ENCODE data around the gene ZDHHC20. TPM values are rescaled to one million over a fixed set of nuclear protein-coding genes. Genes with fewer than 3 reads are reported as not detected.

ZDHHC20 gene
- total RNA-seq, 1 donor from 2014 or later = 71.0 TPM

GRCh38 chr13:21348488-21349120 lies 110.5 kb downstream of the ZDHHC20 start:
- no peaks in the 10 kb centered on the region for H3K27me3 ChIP-seq (ENCODE audit: control insufficient read depth in 3 of 3, insufficient read depth in 3 of 3, low read length in 3 of 3)
- no peaks in the 10 kb centered on the region for H3K4me1 ChIP-seq (ENCODE audit: control insufficient read depth in 3 of 3, insufficient read depth in 3 of 3, low read length in 3 of 3)
- H3K27ac ChIP-seq (ENCODE audit: low read depth, low read length) = no peak overlapping the region
- no peaks in the 10 kb centered on the region for H3K36me3 ChIP-seq (ENCODE audit: control insufficient read depth in 3 of 3, insufficient read depth in 3 of 3, low read length in 3 of 3)
- no peaks in the 10 kb centered on the region for H3K9me3 ChIP-seq (ENCODE audit: control insufficient read depth in 3 of 3, low read length in 3 of 3)
- no peak overlapping the region for H3K4me3 ChIP-seq (ENCODE audit: low read length in 3 of 3)
- H3K9ac ChIP-seq (ENCODE audit: low read depth in 1 of 3, low read length in 3 of 3) = no peak overlapping the region

- H3K4me3 ChIP-seq (ENCODE audit: low read length in 3 of 3) = no peak overlapping the region
- no peaks in the 10 kb centered on the region for H3K9me3 ChIP-seq (ENCODE audit: control insufficient read depth in 3 of 3, low read length in 3 of 3)
- no peaks in the 10 kb centered on the region for H3K27me3 ChIP-seq (ENCODE audit: control insufficient read depth in 3 of 3, insufficient read depth in 3 of 3, low read length in 3 of 3)
- no peak overlapping the region for H3K27ac ChIP-seq (ENCODE audit: low read depth, low read length)
- no peak overlapping the region for H3K9ac ChIP-seq (ENCODE audit: low read depth in 1 of 3, low read length in 3 of 3)
- no peaks in the 10 kb centered on the region for H3K36me3 ChIP-seq (ENCODE audit: control insufficient read depth in 3 of 3, insufficient read depth in 3 of 3, low read length in 3 of 3)
- H3K4me1 ChIP-seq (ENCODE audit: control insufficient read depth in 3 of 3, insufficient read depth in 3 of 3, low read length in 3 of 3) = no peaks in the 10 kb centered on the region
These were observed 111.3 kb downstream of the ZDHHC20 start for GRCh38 chr13:21347753-21348318.

- no peaks in the 10 kb centered on the region for H3K9me3 ChIP-seq (ENCODE audit: control insufficient read depth in 3 of 3, low read length in 3 of 3)
- H3K36me3 ChIP-seq (ENCODE audit: control insufficient read depth in 3 of 3, insufficient read depth in 3 of 3, low read length in 3 of 3) = no peaks in the 10 kb centered on the region
- no peak overlapping the region for H3K9ac ChIP-seq (ENCODE audit: low read depth in 1 of 3, low read length in 3 of 3)
- no peaks in the 10 kb centered on the region for H3K27me3 ChIP-seq (ENCODE audit: control insufficient read depth in 3 of 3, insufficient read depth in 3 of 3, low read length in 3 of 3)
- no peak overlapping the region for H3K27ac ChIP-seq (ENCODE audit: low read depth, low read length)
- no peaks in the 10 kb centered on the region for H3K4me1 ChIP-seq (ENCODE audit: control insufficient read depth in 3 of 3, insufficient read depth in 3 of 3, low read length in 3 of 3)
- no peak overlapping the region for H3K4me3 ChIP-seq (ENCODE audit: low read length in 3 of 3)
These were observed 114.4 kb downstream of the ZDHHC20 start for GRCh38 chr13:21344662-21345176.

GRCh38 chr13:21343659-21344058 lies 115.4 kb downstream of the ZDHHC20 start:
- no peaks in the 10 kb centered on the region for H3K9me3 ChIP-seq (ENCODE audit: control insufficient read depth in 3 of 3, low read length in 3 of 3)
- H3K27ac ChIP-seq (ENCODE audit: low read depth, low read length) = no peak overlapping the region
- no peaks in the 10 kb centered on the region for H3K4me1 ChIP-seq (ENCODE audit: control insufficient read depth in 3 of 3, insufficient read depth in 3 of 3, low read length in 3 of 3)
- H3K27me3 ChIP-seq (ENCODE audit: control insufficient read depth in 3 of 3, insufficient read depth in 3 of 3, low read length in 3 of 3) = peaks cover 0 to 4% (median 0%) of the 10 kb centered on the region in 3 donors
- H3K36me3 ChIP-seq (ENCODE audit: control insufficient read depth in 3 of 3, insufficient read depth in 3 of 3, low read length in 3 of 3) = no peaks in the 10 kb centered on the region
- H3K4me3 ChIP-seq (ENCODE audit: low read length in 3 of 3) = no peak overlapping the region
- no peak overlapping the region for H3K9ac ChIP-seq (ENCODE audit: low read depth in 1 of 3, low read length in 3 of 3)

GRCh38 chr13:21342699-21343442 lies 116.2 kb downstream of the ZDHHC20 start:
- Histone ChIP-seq H3K4me3 (ENCODE audit: low read length in 3 of 3) (no peak overlapping the region), H3K9ac (ENCODE audit: low read depth in 1 of 3, low read length in 3 of 3) (no peak overlapping the region), H3K9me3 (ENCODE audit: control insufficient read depth in 3 of 3, low read length in 3 of 3) (no peaks in the 10 kb centered on the region), H3K27me3 (ENCODE audit: control insufficient read depth in 3 of 3, insufficient read depth in 3 of 3, low read length in 3 of 3) (peaks cover 0 to 4% (median 0%) of the 10 kb centered on the region in 3 donors), H3K36me3 (ENCODE audit: control insufficient read depth in 3 of 3, insufficient read depth in 3 of 3, low read length in 3 of 3) (peaks cover 0 to 2% (median 0%) of the 10 kb centered on the region in 3 donors), H3K4me1 (ENCODE audit: control insufficient read depth in 3 of 3, insufficient read depth in 3 of 3, low read length in 3 of 3) (no peaks in the 10 kb centered on the region), H3K27ac (ENCODE audit: low read depth, low read length) (no peak overlapping the region)

GRCh38 chr13:21341637-21342422 lies 117.3 kb downstream of the ZDHHC20 start:
- Histone ChIP-seq H3K27ac (ENCODE audit: low read depth, low read length) (no peak overlapping the region), H3K4me1 (ENCODE audit: control insufficient read depth in 3 of 3, insufficient read depth in 3 of 3, low read length in 3 of 3) (no peaks in the 10 kb centered on the region), H3K4me3 (ENCODE audit: low read length in 3 of 3) (no peak overlapping the region), H3K9ac (ENCODE audit: low read depth in 1 of 3, low read length in 3 of 3) (no peak overlapping the region), H3K9me3 (ENCODE audit: control insufficient read depth in 3 of 3, low read length in 3 of 3) (no peaks in the 10 kb centered on the region), H3K36me3 (ENCODE audit: control insufficient read depth in 3 of 3, insufficient read depth in 3 of 3, low read length in 3 of 3) (peaks cover 0 to 2% (median 0%) of the 10 kb centered on the region in 3 donors), H3K27me3 (ENCODE audit: control insufficient read depth in 3 of 3, insufficient read depth in 3 of 3, low read length in 3 of 3) (peaks cover 0 to 4% (median 0%) of the 10 kb centered on the region in 3 donors)

DNA sequence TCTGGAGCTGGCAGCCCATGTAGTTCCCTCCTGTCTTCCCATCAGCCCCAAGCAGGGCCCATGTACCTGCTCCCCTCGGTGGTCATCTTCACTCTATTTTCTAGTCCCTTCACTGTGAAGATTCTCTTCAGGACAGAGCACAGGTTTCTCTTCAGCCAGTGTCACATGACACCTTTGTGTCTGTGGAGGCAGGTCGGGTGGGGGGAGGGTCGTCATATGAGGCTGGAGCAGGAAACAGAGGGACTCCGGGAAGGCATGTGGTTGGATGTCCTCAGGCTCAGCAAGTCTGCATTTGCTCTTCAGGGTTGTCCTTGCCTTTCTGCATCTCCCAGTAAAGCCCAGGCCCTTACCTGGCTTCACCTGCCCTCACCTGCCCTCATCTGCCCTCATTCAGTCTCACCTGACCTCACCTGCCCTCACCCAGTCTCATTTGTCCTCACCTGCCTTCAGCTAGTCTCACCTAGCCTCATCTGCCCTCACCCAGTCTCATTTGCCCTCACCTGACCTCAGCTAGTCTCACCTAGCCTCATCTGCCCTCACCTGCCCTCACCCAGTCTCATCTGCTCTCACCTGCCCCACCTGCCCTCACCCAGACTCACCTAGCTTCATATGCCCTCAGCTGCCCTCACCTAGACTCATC lies 120.3 kb downstream of the ZDHHC20 start:
- Histone ChIP-seq H3K36me3 (ENCODE audit: control insufficient read depth in 3 of 3, insufficient read depth in 3 of 3, low read length in 3 of 3) (peaks cover 0 to 2% (median 0%) of the 10 kb centered on the region in 3 donors), H3K4me1 (ENCODE audit: control insufficient read depth in 3 of 3, insufficient read depth in 3 of 3, low read length in 3 of 3) (no peaks in the 10 kb centered on the region), H3K27ac (ENCODE audit: low read depth, low read length) (no peak overlapping the region), H3K4me3 (ENCODE audit: low read length in 3 of 3) (no peak overlapping the region), H3K9me3 (ENCODE audit: control insufficient read depth in 3 of 3, low read length in 3 of 3) (no peaks in the 10 kb centered on the region), H3K9ac (ENCODE audit: low read depth in 1 of 3, low read length in 3 of 3) (no peak overlapping the region), H3K27me3 (ENCODE audit: control insufficient read depth in 3 of 3, insufficient read depth in 3 of 3, low read length in 3 of 3) (peaks cover 0 to 4% (median 0%) of the 10 kb centered on the region in 3 donors)

- H3K4me3 ChIP-seq (ENCODE audit: low read length in 3 of 3) = no peak overlapping the region
- peaks cover 0 to 2% (median 0%) of the 10 kb centered on the region in 3 donors for H3K36me3 ChIP-seq (ENCODE audit: control insufficient read depth in 3 of 3, insufficient read depth in 3 of 3, low read length in 3 of 3)
- H3K9me3 ChIP-seq (ENCODE audit: control insufficient read depth in 3 of 3, low read length in 3 of 3) = no peaks in the 10 kb centered on the region
- peaks cover 0 to 4% (median 0%) of the 10 kb centered on the region in 3 donors for H3K27me3 ChIP-seq (ENCODE audit: control insufficient read depth in 3 of 3, insufficient read depth in 3 of 3, low read length in 3 of 3)
- no peak overlapping the region for H3K27ac ChIP-seq (ENCODE audit: low read depth, low read length)
- H3K4me1 ChIP-seq (ENCODE audit: control insufficient read depth in 3 of 3, insufficient read depth in 3 of 3, low read length in 3 of 3) = no peaks in the 10 kb centered on the region
- H3K9ac ChIP-seq (ENCODE audit: low read depth in 1 of 3, low read length in 3 of 3) = no peak overlapping the region
These were observed 120.9 kb downstream of the ZDHHC20 start for GRCh38 chr13:21338156-21338555.

DNA sequence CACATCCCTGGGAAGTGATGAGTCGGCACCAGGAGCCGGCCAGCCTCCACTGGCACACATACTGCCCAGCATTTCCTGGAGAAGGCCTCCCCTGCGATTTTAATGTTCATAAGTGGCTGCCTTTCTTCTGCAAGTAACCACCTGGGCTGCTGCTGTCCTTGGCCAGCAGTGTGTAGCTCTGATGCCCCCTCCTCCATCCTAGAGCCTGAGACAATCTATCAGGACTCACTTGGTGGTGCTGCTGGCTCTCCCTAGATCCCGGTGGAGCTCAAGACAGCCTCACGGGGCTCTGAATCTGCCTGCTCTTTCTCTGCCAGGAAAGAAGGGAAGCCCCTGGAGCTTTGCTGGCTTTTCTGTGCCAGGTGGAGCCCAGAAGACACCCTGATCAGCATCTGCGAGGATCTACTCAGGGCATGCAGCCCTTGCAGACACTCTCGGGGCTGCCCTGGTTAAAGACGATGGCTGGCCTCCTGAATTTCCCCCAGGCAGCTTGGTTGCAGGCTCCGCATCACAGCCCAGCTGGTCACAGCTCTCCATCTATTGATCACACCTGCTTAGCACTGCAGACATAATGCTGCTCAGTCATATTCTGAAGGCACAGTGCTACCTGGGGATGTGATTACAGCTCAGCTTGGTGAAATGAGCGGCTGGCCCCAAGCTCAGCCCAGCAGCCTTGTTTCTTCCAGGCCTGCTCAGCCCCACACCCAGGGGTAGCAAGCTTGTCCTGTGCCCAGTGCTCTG lies 122.3 kb downstream of the ZDHHC20 start:
- no peak overlapping the region for H3K4me3 ChIP-seq (ENCODE audit: low read length in 3 of 3)
- H3K9ac ChIP-seq (ENCODE audit: low read depth in 1 of 3, low read length in 3 of 3) = no peak overlapping the region
- H3K27ac ChIP-seq (ENCODE audit: low read depth, low read length) = no peak overlapping the region
- H3K27me3 ChIP-seq (ENCODE audit: control insufficient read depth in 3 of 3, insufficient read depth in 3 of 3, low read length in 3 of 3) = peaks cover 0 to 4% (median 0%) of the 10 kb centered on the region in 3 donors
- peaks cover 0 to 2% (median 0%) of the 10 kb centered on the region in 3 donors for H3K36me3 ChIP-seq (ENCODE audit: control insufficient read depth in 3 of 3, insufficient read depth in 3 of 3, low read length in 3 of 3)
- H3K4me1 ChIP-seq (ENCODE audit: control insufficient read depth in 3 of 3, insufficient read depth in 3 of 3, low read length in 3 of 3) = no peaks in the 10 kb centered on the region
- no peaks in the 10 kb centered on the region for H3K9me3 ChIP-seq (ENCODE audit: control insufficient read depth in 3 of 3, low read length in 3 of 3)
